ENCODE data around the gene DHCR7. TPM values are rescaled to one million over a fixed set of nuclear protein-coding genes. Genes with fewer than 3 reads are reported as not detected.

The DHCR7 gene
- total RNA-seq, 3 donors from 2014 or later (not counting 1 experiment from before 2014, with no cell fraction given): 12.5 to 18.1 (median 15.9) TPM

DNA sequence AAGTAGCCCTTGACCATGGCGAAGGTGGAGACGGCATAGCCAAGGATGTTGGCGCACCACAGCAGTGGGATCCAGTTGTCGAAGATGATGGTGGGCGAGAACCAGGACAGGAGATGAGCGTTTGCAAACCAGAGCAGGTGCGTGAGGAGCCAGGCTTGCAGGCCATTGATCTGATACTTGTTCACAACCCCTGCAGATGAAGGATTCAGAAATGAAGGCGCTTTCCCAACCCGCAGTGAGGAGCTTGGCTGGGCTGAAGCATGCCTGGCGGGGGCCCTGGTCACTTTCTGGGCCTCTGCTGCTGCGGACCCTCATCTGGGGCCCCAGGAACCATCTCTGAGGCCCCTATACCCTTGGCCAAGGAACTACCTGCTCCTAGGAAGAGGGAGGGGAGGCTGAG is 6.9 kb downstream of the DHCR7 start:
- Mint-ChIP-seq H3K4me3 (no peak overlapping the region), H3K36me3 (peaks cover 7% of the 10 kb centered on the region), H3K27ac (no peak overlapping the region), H3K4me1 (no peaks in the 10 kb centered on the region), H3K27me3 (ENCODE audit: low read depth in 2 of 2) (no peaks in the 10 kb centered on the region), H3K9me3 (peaks cover 0 to 4% of the 10 kb centered on the region in 2 donors)
- no peak for DNase-seq
- 97% methylated on average over 11 of the region's 11 CpGs for WGBS (ENCODE audit: insufficient coverage)
- H3K9me3 ChIP-seq (ENCODE audit: control insufficient read depth, insufficient read depth, low read length): no peaks in the 10 kb centered on the region
- no peak overlapping the region for H3K27ac ChIP-seq (ENCODE audit: low read length)
- H3K36me3 ChIP-seq (ENCODE audit: control insufficient read depth, insufficient read depth, low read length): peaks cover 14% of the 10 kb centered on the region
- no peaks in the 10 kb centered on the region for H3K27me3 ChIP-seq (ENCODE audit: control insufficient read depth, insufficient read depth, low read length)
- TF ChIP-seq, protein P1, sequence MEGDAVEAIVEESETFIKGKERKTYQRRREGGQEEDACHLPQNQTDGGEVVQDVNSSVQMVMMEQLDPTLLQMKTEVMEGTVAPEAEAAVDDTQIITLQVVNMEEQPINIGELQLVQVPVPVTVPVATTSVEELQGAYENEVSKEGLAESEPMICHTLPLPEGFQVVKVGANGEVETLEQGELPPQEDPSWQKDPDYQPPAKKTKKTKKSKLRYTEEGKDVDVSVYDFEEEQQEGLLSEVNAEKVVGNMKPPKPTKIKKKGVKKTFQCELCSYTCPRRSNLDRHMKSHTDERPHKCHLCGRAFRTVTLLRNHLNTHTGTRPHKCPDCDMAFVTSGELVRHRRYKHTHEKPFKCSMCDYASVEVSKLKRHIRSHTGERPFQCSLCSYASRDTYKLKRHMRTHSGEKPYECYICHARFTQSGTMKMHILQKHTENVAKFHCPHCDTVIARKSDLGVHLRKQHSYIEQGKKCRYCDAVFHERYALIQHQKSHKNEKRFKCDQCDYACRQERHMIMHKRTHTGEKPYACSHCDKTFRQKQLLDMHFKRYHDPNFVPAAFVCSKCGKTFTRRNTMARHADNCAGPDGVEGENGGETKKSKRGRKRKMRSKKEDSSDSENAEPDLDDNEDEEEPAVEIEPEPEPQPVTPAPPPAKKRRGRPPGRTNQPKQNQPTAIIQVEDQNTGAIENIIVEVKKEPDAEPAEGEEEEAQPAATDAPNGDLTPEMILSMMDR (IDR thresholded peaks at IDR 0.05): no peak
- intact Hi-C loops (cut with micrococcal nuclease): loop anchor here (10.0 kb wide), 1 partner anchor 344 kb away; no protein-coding TSS in a partner anchor
- H3K4me3 ChIP-seq (ENCODE audit: low read length): no peak overlapping the region
- no peak for ATAC-seq
- no peaks in the 10 kb centered on the region for H3K4me1 ChIP-seq (ENCODE audit: control insufficient read depth, insufficient read depth, low read length)

DNA sequence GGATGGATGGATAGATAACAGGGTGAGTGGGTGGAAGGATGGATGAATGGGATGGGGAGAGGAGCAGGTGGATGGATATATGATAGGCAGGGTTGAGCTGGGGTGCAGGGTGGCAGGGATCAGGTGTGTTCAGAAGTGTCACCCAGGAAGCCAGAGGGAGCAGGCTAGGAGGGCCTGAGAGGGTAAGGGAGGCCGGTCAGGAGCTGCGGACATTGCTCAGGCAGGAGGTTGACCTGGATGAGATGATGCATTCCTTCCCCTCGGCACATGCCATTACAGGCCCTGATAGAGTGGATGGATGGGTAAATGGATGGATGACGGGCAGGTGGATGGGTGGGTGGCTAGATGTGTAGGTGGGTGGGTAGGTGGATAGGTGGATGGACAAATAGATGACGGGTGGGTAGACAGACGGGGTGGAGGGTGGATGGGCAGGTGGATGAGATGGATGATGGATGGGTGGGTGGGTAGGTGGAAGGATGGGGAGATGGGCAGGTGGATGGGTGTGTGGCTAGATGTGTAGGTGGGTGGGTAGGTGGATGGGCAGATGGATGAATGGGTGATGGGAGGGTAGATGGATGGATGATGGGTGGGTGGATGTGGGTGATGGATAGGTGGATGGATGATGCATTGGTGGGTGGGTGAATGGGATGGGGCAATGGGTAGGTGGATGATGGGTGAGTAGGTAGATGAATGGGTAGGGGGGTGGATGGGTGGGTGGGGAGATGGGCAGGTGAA is 8.0 kb downstream of the DHCR7 start:
- 96% methylated on average over 6 of the region's 6 CpGs for WGBS (ENCODE audit: insufficient coverage)
- H3K27ac Mint-ChIP-seq: no peak overlapping the region
- H3K9me3 Mint-ChIP-seq: no peaks in the 10 kb centered on the region
- H3K4me1 Mint-ChIP-seq: no peaks in the 10 kb centered on the region
- H3K4me3 ChIP-seq (ENCODE audit: low read length): no peak overlapping the region
- DNase-seq (no peak), ATAC-seq (no peak)
- H3K27me3 Mint-ChIP-seq (ENCODE audit: low read depth in 2 of 2): no peaks in the 10 kb centered on the region
- no peaks in the 10 kb centered on the region for H3K27me3 ChIP-seq (ENCODE audit: control insufficient read depth, insufficient read depth, low read length)
- H3K9me3 ChIP-seq (ENCODE audit: control insufficient read depth, insufficient read depth, low read length): no peaks in the 10 kb centered on the region
- intact Hi-C loops (cut with micrococcal nuclease): loop anchor here (10.0 kb wide), 1 partner anchor 345 kb away; no protein-coding TSS in a partner anchor
- H3K36me3 ChIP-seq (ENCODE audit: control insufficient read depth, insufficient read depth, low read length): peaks cover 14% of the 10 kb centered on the region
- no peak overlapping the region for H3K27ac ChIP-seq (ENCODE audit: low read length)
- H3K4me3 Mint-ChIP-seq: no peak overlapping the region
- no peaks in the 10 kb centered on the region for H3K4me1 ChIP-seq (ENCODE audit: control insufficient read depth, insufficient read depth, low read length)
- H3K36me3 Mint-ChIP-seq: no peaks in the 10 kb centered on the region
- TF ChIP-seq, protein P1 (IDR thresholded peaks at IDR 0.05): no peak

DNA sequence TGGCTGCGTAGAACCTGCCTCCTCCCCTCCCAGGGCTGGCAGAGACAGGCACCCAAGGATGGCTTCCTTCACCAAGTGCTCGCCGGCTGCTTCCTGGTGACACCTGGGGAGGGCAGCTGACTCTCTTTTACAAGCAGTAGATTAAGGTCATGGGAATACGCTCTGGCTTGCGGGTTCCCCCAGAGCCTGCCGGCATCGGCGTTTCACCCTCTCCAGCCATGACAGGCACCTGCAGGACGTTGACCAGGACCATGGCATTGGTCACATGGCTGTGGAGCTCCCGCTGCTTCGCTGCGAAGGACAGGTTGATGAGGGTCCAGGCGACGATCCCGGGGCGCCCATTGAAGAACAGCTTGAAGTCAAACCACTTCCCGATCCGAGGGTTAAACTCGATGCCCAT is 9.5 kb downstream of the DHCR7 start:
- DNase-seq (no peak), ATAC-seq (no peak)
- no peaks in the 10 kb centered on the region for H3K9me3 ChIP-seq (ENCODE audit: control insufficient read depth, insufficient read depth, low read length)
- no peaks in the 10 kb centered on the region for H3K27me3 ChIP-seq (ENCODE audit: control insufficient read depth, insufficient read depth, low read length)
- intact Hi-C loops (cut with micrococcal nuclease): no loop called here
- Mint-ChIP-seq H3K4me3 (no peak overlapping the region), H3K9me3 (no peaks in the 10 kb centered on the region), H3K36me3 (no peaks in the 10 kb centered on the region), H3K4me1 (no peaks in the 10 kb centered on the region), H3K27me3 (ENCODE audit: low read depth in 2 of 2) (no peaks in the 10 kb centered on the region), H3K27ac (no peak overlapping the region)
- H3K27ac ChIP-seq (ENCODE audit: low read length): no peak overlapping the region
- H3K4me1 ChIP-seq (ENCODE audit: control insufficient read depth, insufficient read depth, low read length): no peaks in the 10 kb centered on the region
- WGBS (ENCODE audit: insufficient coverage): 97% methylated on average over 19 of the region's 19 CpGs
- H3K36me3 ChIP-seq (ENCODE audit: control insufficient read depth, insufficient read depth, low read length): peaks cover 14% of the 10 kb centered on the region
- no peak overlapping the region for H3K4me3 ChIP-seq (ENCODE audit: low read length)
- TF ChIP-seq, protein P1 (IDR thresholded peaks at IDR 0.05): no peak

DNA sequence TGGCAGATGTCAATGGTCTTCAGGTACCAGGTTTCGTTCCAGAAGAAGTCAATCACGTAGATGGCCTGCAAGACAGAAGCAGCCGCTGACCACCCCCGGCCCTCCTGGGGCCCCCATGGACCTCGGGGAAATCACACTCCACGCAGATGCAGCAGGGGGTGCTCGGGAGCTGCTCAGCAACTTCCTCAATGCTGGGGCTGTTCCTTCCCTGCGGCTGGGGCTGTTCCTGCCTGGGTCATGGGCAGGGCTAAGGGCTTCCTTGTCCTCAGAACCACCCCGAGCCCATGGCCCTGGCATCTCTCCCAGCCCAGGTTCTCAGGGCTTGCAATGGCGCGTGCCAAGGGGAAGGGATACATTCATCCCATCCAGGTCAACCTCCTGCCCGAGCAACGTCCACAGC is 10.3 kb downstream of the DHCR7 start:
- H3K27ac Mint-ChIP-seq: no peak overlapping the region
- H3K27me3 ChIP-seq (ENCODE audit: control insufficient read depth, insufficient read depth, low read length): no peaks in the 10 kb centered on the region
- H3K4me3 Mint-ChIP-seq: no peak overlapping the region
- WGBS (ENCODE audit: insufficient coverage): 84% methylated on average over 13 of the region's 13 CpGs
- ATAC-seq (no peak), DNase-seq (no peak)
- peaks cover 14% of the 10 kb centered on the region for H3K36me3 ChIP-seq (ENCODE audit: control insufficient read depth, insufficient read depth, low read length)
- no peaks in the 10 kb centered on the region for H3K9me3 Mint-ChIP-seq
- H3K4me3 ChIP-seq (ENCODE audit: low read length): no peak overlapping the region
- no peaks in the 10 kb centered on the region for H3K36me3 Mint-ChIP-seq
- TF ChIP-seq, protein P1 (IDR thresholded peaks at IDR 0.05): no peak
- no peaks in the 10 kb centered on the region for H3K4me1 Mint-ChIP-seq
- no peak overlapping the region for H3K27ac ChIP-seq (ENCODE audit: low read length)
- intact Hi-C loops (cut with micrococcal nuclease): no loop called here
- H3K9me3 ChIP-seq (ENCODE audit: control insufficient read depth, insufficient read depth, low read length): no peaks in the 10 kb centered on the region
- no peaks in the 10 kb centered on the region for H3K27me3 Mint-ChIP-seq (ENCODE audit: low read depth in 2 of 2)
- H3K4me1 ChIP-seq (ENCODE audit: control insufficient read depth, insufficient read depth, low read length): no peaks in the 10 kb centered on the region
